ENCODE results near the gene CIPC.

GRCh38 chr14:77051116-77051515, 46.9 kb upstream of the CIPC start:
- no peak for TF ChIP-seq CTCF (IDR thresholded peaks at IDR 0.05; ENCODE audit: poor library complexity)
- TF ChIP-seq EZH2 (IDR thresholded peaks at IDR 0.05; ENCODE audit: borderline replicate concordance) = no peak
- no peak for TF ChIP-seq EZH2phosphoT487 (IDR thresholded peaks at IDR 0.05; ENCODE audit: low read depth, severe bottlenecking, unreplicated experiment)
